HepG2 (cell line): ENCODE data around the gene KIF6.

Source experiments
- HOMEZ ChIP-seq: IDR thresholded peaks from 2 replicates; pipeline ENCODE4 v1.6.1; 2016; ENCODE audit warnings: low read depth
- KLF12 ChIP-seq: sonication (generic); formaldehyde crosslinking; IDR thresholded peaks from 2 replicates; pipeline ENCODE4 v1.4.0; 2020; ENCODE audit warnings: missing genetic modification reagents, borderline replicate concordance
- PCBP2 ChIP-seq: fragments of 200-400 bp; formaldehyde crosslinking; optimal IDR thresholded peaks from 2 replicates; pipeline ENCODE3; 2018; ENCODE audit warnings: low read length, low read depth; ENCODE audit not compliant: poor library complexity, severe bottlenecking
- TAF1 ChIP-seq: sonication (generic); formaldehyde crosslinking; IDR thresholded peaks from 2 replicates; pipeline ENCODE4 v1.4.0; 2020; ENCODE audit warnings: missing genetic modification reagents
- ZNF350 ChIP-seq: sonication (generic); formaldehyde crosslinking; IDR thresholded peaks from 2 replicates; pipeline ENCODE4 v1.4.0; 2020; ENCODE audit warnings: mild to moderate bottlenecking, low read depth, missing genetic modification reagents, borderline replicate concordance
- ZNF776 ChIP-seq: sonication (generic); formaldehyde crosslinking; IDR thresholded peaks from 2 replicates; pipeline ENCODE4 v1.4.0; 2020; ENCODE audit warnings: mild to moderate bottlenecking, missing genetic modification reagents

- no peak for TF ChIP-seq TAF1 (CRISPR knock-in tag)
- no peak for TF ChIP-seq KLF12 (CRISPR knock-in tag)
- TF ChIP-seq ZNF776 (CRISPR knock-in tag): no peak
- no peak for TF ChIP-seq ZNF350 (CRISPR knock-in tag)
- no peak for TF ChIP-seq HOMEZ (CRISPR knock-in tag)
- no peak for TF ChIP-seq PCBP2
Observed at GRCh38 chr6:39365281-39366074, 359.7 kb downstream of the KIF6 start.
